Activated T-cell treated with anti-CD3 and anti-CD28 coated beads for 24 hours (primary cell): ENCODE data around the gene ERC1.
"Not testable (repeated sequence)": the region's sequence is repeated elsewhere in the genome, so short reads cannot be mapped to it uniquely, and the experiment has no call there.

Experiments
- DNase-seq: peaks from one replicate; pipeline ENCODE4 v3.0.0-alpha.2; 2020; ENCODE audit warnings: low read depth

Gene ERC1

GRCh38 chr12:981961-982360 lies 9.1 kb upstream of the ERC1 start:
- no peak for DNase-seq

GRCh38 chr12:988646-989045 lies 2.4 kb upstream of the ERC1 start:
- no peak for DNase-seq

- no peak for DNase-seq
Observed at GRCh38 chr12:989051-989450, 2.0 kb upstream of the ERC1 start.

GRCh38 chr12:989751-990660 lies 1.0 kb upstream of the ERC1 start:
- peak; percentile 28 for DNase-seq

- no peak for DNase-seq
Observed at GRCh38 chr12:991350-992333, 619 bp downstream of the ERC1 start.

GRCh38 chr12:992647-993046 lies 1.6 kb downstream of the ERC1 start:
- DNase-seq = no peak

GRCh38 chr12:996881-997280 lies 5.9 kb downstream of the ERC1 start:
- DNase-seq = no peak

- DNase-seq = no peak
Observed at GRCh38 chr12:997505-997904, 6.5 kb downstream of the ERC1 start.

- DNase-seq = no peak
Observed at GRCh38 chr12:998020-998874, 7.2 kb downstream of the ERC1 start.

- DNase-seq = not testable (repeated sequence)
Observed at GRCh38 chr12:999736-1000135, 8.7 kb downstream of the ERC1 start.

- DNase-seq = no peak
Observed at GRCh38 chr12:1001507-1001906, 10.5 kb downstream of the ERC1 start.

- no peak for DNase-seq
Observed at GRCh38 chr12:1003600-1004271, 12.7 kb downstream of the ERC1 start.

GRCh38 chr12:1006255-1006654 lies 15.2 kb downstream of the ERC1 start:
- DNase-seq = no peak

- no peak for DNase-seq
Observed at GRCh38 chr12:1007276-1007675, 16.3 kb downstream of the ERC1 start.

- no peak for DNase-seq
Observed at GRCh38 chr12:1007994-1008393, 17.0 kb downstream of the ERC1 start.

- DNase-seq = no peak
Observed at GRCh38 chr12:1011091-1011490, 20.1 kb downstream of the ERC1 start.

- DNase-seq = no peak
Observed at GRCh38 chr12:1013618-1014489, 22.8 kb downstream of the ERC1 start.

- no peak for DNase-seq
Observed at GRCh38 chr12:1019283-1019682, 28.3 kb downstream of the ERC1 start.

GRCh38 chr12:1020389-1020788 lies 29.4 kb downstream of the ERC1 start:
- no peak for DNase-seq
